Astrocyte of the cerebellum (primary cell): ENCODE measurements around the gene CFAP100.

ENCODE experiments used
- DNase-seq: peaks from one replicate; pipeline ENCODE4 v3.0.0-alpha.2; 2011; ENCODE audit warnings: low read depth
- H3K4me3 ChIP-seq: 2 replicates; pipeline ENCODE4 v1.5.1; 2011; ENCODE audit warnings: mild to moderate bottlenecking, low read depth, low read length, moderate library complexity
- CTCF ChIP-seq: IDR thresholded peaks from 2 replicates; pipeline ENCODE4 v1.5.1; 2012; ENCODE audit warnings: low read length, low read depth, moderate library complexity, mild to moderate bottlenecking; ENCODE audit errors: missing control alignments
- in situ Hi-C: cut with HindIII; loops from 2 replicates; pipeline ENCODE4 v1.10.0; 2017; ENCODE audit warnings: low sequenced_read_pairs

The CFAP100 gene

GRCh38 chr3:126463521-126463920, 68.8 kb downstream of the CFAP100 start:
- TF ChIP-seq CTCF = no peak
- no peak for DNase-seq
- in situ Hi-C loops = no loop called here
- no peak overlapping the region for H3K4me3 ChIP-seq

GRCh38 chr3:126464093-126464492, 69.4 kb downstream of the CFAP100 start:
- in situ Hi-C loops = no loop called here
- DNase-seq = no peak
- TF ChIP-seq CTCF = no peak
- no peak overlapping the region for H3K4me3 ChIP-seq

- no peak overlapping the region for H3K4me3 ChIP-seq
- no peak for TF ChIP-seq CTCF
- in situ Hi-C loops = no loop called here
- no peak for DNase-seq
Measured at GRCh38 chr3:126464494-126464893, 69.8 kb downstream of the CFAP100 start.

- H3K4me3 ChIP-seq = no peak overlapping the region
- no peak for TF ChIP-seq CTCF
- no peak for DNase-seq
- in situ Hi-C loops = no loop called here
Measured at GRCh38 chr3:126464997-126465396, 70.3 kb downstream of the CFAP100 start.

GRCh38 chr3:126465928-126466544, 71.3 kb downstream of the CFAP100 start:
- TF ChIP-seq CTCF = no peak
- DNase-seq = no peak
- no peak overlapping the region for H3K4me3 ChIP-seq
- in situ Hi-C loops = no loop called here

- TF ChIP-seq CTCF = no peak
- in situ Hi-C loops = no loop called here
Measured at GRCh38 chr3:126466886-126467610, 72.3 kb downstream of the CFAP100 start.

More at GRCh38 chr3:126466886-126467610, 72.3 kb downstream of the CFAP100 start:
- no peak overlapping the region for H3K4me3 ChIP-seq
- no peak for DNase-seq
